PFSK-1 (cell line): ENCODE measurements around the gene ZNF79.

Experiments
- POLR2AphosphoS5 ChIP-seq: IDR thresholded peaks from 2 replicates; pipeline ENCODE4 v1.6.1; 2012; ENCODE audit warnings: low read depth, mild to moderate bottlenecking, control low read depth, low read length, moderate library complexity
- TAF1 ChIP-seq: IDR thresholded peaks from 2 replicates; pipeline ENCODE4 v1.6.1; 2012; ENCODE audit warnings: low read length, control low read depth, borderline replicate concordance; ENCODE audit not compliant: insufficient read depth

DNA sequence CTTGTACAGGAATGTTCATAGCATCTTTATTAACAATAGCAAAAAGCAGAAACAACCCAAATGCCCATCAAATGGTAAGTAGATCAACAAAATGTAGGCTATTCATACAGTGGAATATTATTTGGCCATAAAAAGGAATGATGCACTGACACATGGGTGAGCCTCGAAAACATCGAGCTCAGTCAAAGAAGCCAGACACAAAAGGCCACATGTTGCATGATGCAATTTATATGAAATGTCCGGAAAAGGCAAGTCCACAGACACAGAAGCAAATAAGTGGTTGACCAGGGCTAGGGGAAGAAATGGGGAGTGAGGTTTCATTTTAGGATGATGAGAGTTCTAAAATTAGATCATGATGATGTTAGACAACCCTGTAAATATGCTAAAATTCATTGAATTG, 43.7 kb upstream of the ZNF79 start:
- TF ChIP-seq TAF1 (no peak), POLR2AphosphoS5 (no peak)
